ENCODE measurements around the gene CCM2L.
"Not testable (repeated sequence)": the region's sequence is repeated elsewhere in the genome, so short reads cannot be mapped to it uniquely, and the experiment has no call there.

The CCM2L gene

GRCh38 chr20:32031007-32031958 lies 21.0 kb downstream of the CCM2L start:
- peak; percentile 38 for DNase-seq

GRCh38 chr20:32033316-32033715 lies 23.1 kb downstream of the CCM2L start:
- no peak for DNase-seq

GRCh38 chr20:32033721-32034120 lies 23.5 kb downstream of the CCM2L start:
- DNase-seq = not testable (repeated sequence)

GRCh38 chr20:32034581-32035425 lies 24.6 kb downstream of the CCM2L start:
- DNase-seq = no peak

- DNase-seq = no peak
These were observed 25.2 kb downstream of the CCM2L start for GRCh38 chr20:32035426-32035779.

- DNase-seq = no peak
These were observed 26.0 kb downstream of the CCM2L start for GRCh38 chr20:32036252-32036651.

- DNase-seq = no peak
These were observed 26.7 kb downstream of the CCM2L start for GRCh38 chr20:32036716-32037485.

GRCh38 chr20:32037929-32038328 lies 27.7 kb downstream of the CCM2L start:
- no peak for DNase-seq

GRCh38 chr20:32040142-32040953 lies 30.1 kb downstream of the CCM2L start:
- no peak for DNase-seq

GRCh38 chr20:32045999-32046398 lies 35.8 kb downstream of the CCM2L start:
- DNase-seq = no peak

- no peak for DNase-seq
These were observed 40.1 kb downstream of the CCM2L start for GRCh38 chr20:32050324-32050841.

- no peak for DNase-seq
These were observed 40.8 kb downstream of the CCM2L start for GRCh38 chr20:32050851-32051556.

- DNase-seq = no peak
These were observed 41.5 kb downstream of the CCM2L start for GRCh38 chr20:32051720-32052089.

- no peak for DNase-seq
These were observed 42.0 kb downstream of the CCM2L start, which contains the start of gene HCK for GRCh38 chr20:32052090-32052777. Gene HCK, plus strand, starts transcription at chr20:32052242.

GRCh38 chr20:32052778-32053362 lies 42.6 kb downstream of the CCM2L start:
- no peak for DNase-seq

- DNase-seq = no peak
These were observed 43.4 kb downstream of the CCM2L start for GRCh38 chr20:32053648-32054047.

GRCh38 chr20:32056708-32057483 lies 46.7 kb downstream of the CCM2L start:
- DNase-seq = no peak

GRCh38 chr20:32057656-32058184 lies 47.5 kb downstream of the CCM2L start:
- no peak for DNase-seq

GRCh38 chr20:32059189-32059588 lies 49.0 kb downstream of the CCM2L start:
- DNase-seq = no peak
